ENCODE results near the gene ERBB4.

DNA sequence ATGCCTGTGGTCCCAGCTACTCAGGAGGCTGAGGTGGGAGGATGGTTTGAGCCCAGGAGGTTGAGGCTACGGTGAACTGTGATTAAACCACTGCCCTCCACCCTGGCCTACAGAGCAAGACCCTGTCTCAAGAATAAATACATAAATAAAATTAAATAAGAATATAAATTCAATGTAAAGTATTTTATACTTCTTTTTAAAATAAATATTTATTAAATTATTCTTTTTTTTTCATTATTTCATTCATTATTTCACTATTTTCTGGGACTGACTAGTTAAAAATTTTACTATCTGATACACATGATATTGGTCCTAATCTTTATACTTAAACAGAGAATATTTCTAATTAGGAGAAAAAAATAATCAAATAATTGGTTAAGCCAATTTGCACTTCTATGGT is 917.6 kb downstream of the ERBB4 start:
- TF ChIP-seq OSR1 (CRISPR knock-in tag; IDR thresholded peaks at IDR 0.05) (no peak), ZNF8 (CRISPR knock-in tag; IDR thresholded peaks at IDR 0.05) (no peak), ZFP30 (CRISPR knock-in tag; IDR thresholded peaks at IDR 0.05) (no peak), SNAI2 (CRISPR knock-in tag; IDR thresholded peaks at IDR 0.05) (no peak), CSDC2 (CRISPR knock-in tag; IDR thresholded peaks at IDR 0.05) (no peak)
- TF ChIP-seq, protein P1, sequence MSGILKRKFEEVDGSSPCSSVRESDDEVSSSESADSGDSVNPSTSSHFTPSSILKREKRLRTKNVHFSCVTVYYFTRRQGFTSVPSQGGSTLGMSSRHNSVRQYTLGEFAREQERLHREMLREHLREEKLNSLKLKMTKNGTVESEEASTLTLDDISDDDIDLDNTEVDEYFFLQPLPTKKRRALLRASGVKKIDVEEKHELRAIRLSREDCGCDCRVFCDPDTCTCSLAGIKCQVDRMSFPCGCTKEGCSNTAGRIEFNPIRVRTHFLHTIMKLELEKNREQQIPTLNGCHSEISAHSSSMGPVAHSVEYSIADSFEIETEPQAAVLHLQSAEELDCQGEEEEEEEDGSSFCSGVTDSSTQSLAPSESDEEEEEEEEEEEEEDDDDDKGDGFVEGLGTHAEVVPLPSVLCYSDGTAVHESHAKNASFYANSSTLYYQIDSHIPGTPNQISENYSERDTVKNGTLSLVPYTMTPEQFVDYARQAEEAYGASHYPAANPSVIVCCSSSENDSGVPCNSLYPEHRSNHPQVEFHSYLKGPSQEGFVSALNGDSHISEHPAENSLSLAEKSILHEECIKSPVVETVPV (CRISPR knock-in tag; IDR thresholded peaks at IDR 0.05) = no peak
- TF ChIP-seq, protein P2, sequence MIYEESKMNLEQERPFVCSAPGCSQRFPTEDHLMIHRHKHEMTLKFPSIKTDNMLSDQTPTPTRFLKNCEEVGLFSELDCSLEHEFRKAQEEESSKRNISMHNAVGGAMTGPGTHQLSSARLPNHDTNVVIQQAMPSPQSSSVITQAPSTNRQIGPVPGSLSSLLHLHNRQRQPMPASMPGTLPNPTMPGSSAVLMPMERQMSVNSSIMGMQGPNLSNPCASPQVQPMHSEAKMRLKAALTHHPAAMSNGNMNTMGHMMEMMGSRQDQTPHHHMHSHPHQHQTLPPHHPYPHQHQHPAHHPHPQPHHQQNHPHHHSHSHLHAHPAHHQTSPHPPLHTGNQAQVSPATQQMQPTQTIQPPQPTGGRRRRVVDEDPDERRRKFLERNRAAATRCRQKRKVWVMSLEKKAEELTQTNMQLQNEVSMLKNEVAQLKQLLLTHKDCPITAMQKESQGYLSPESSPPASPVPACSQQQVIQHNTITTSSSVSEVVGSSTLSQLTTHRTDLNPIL (CRISPR knock-in tag; IDR thresholded peaks at IDR 0.05; ENCODE audit: low read depth) = no peak
- TF ChIP-seq, protein P3, sequence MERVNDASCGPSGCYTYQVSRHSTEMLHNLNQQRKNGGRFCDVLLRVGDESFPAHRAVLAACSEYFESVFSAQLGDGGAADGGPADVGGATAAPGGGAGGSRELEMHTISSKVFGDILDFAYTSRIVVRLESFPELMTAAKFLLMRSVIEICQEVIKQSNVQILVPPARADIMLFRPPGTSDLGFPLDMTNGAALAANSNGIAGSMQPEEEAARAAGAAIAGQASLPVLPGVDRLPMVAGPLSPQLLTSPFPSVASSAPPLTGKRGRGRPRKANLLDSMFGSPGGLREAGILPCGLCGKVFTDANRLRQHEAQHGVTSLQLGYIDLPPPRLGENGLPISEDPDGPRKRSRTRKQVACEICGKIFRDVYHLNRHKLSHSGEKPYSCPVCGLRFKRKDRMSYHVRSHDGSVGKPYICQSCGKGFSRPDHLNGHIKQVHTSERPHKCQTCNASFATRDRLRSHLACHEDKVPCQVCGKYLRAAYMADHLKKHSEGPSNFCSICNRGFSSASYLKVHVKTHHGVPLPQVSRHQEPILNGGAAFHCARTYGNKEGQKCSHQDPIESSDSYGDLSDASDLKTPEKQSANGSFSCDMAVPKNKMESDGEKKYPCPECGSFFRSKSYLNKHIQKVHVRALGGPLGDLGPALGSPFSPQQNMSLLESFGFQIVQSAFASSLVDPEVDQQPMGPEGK (CRISPR knock-in tag; IDR thresholded peaks at IDR 0.05; ENCODE audit: borderline replicate concordance) = no peak

Data from SK-N-SH treated with all-trans-retinoic acid at 6 μM for 48 hours (cell line).